Thyroid gland (tissue), 4 donors: ENCODE measurements around the gene ETV6. TPM values are rescaled to one million over a fixed set of nuclear protein-coding genes. Genes with fewer than 3 reads are reported as not detected.

Experiments used
- DNase-seq, 2 donors: peaks; one replicate each; pipeline ENCODE4 v3.0.0-alpha.2; 2019
- H3K27ac ChIP-seq, 3 donors: fragments of 200-600 bp; sonication (generic); 1 replicate in 2 of 3; 2 replicates in 1 of 3; pipeline ENCODE4 v1.5.1; 2016 to 2019; ENCODE audit warnings: mild to moderate bottlenecking in 1 of 3, moderate library complexity in 1 of 3
- H3K27me3 ChIP-seq: fragments of 200-600 bp; sonication (generic); one replicate; pipeline ENCODE4 v1.5.1; 2019
- H3K36me3 ChIP-seq, 2 donors: fragments of 200-600 bp; sonication (generic); one replicate each; pipeline ENCODE4 v1.5.1; 2016 to 2019
- H3K4me1 ChIP-seq, 2 donors: fragments of 200-600 bp; sonication (generic); one replicate each; pipeline ENCODE4 v1.5.1; 2017 to 2019
- H3K4me3 ChIP-seq, 3 donors: fragments of 200-600 bp; sonication (generic); replicated peaks in 1 of 3; 1 replicate in 2 of 3; 2 replicates in 1 of 3; pipeline ENCODE4 v1.5.1; 2016; ENCODE audit warnings: mild to moderate bottlenecking in 1 of 3
- H3K9me3 ChIP-seq: fragments of 200-600 bp; sonication (generic); one replicate; pipeline ENCODE4 v1.5.1; 2017
- POLR2A ChIP-seq, 2 donors: fragments of 450-650 bp; IDR thresholded peaks; one replicate each; pipeline ENCODE4 v1.6.1; 2017; ENCODE audit warnings: antibody characterized with exemption in 2 of 2, mild to moderate bottlenecking in 2 of 2, moderate library complexity in 1 of 2
- WGBS, 2 donors: methylation state at CpG; one replicate each; pipeline ENCODE4 v1.1.5; 2017; 5-methylcytosine and 5-hydroxymethylcytosine counted together
- intact Hi-C: fragments of 100-400 bp; cut with DNase I; formaldehyde crosslinking; loops from one replicate; pipeline ENCODE4 v1.15.1; 2023
- total RNA-seq, 4 donors: library from RNA; depleted of rRNA; stranded (reverse); fragments of >200 nt; gene quantifications; one replicate each; pipeline ENCODE4 v1.2.3, GENCODE V29; 2016
- TF ChIP-seq, protein P1 (sequence below), 6 experiments: fragments of 200-600 bp in 3 of 6; fragments of 450-650 bp in 3 of 6; sonication (generic) in 3 of 6; IDR thresholded peaks; one replicate each; pipeline ENCODE4 v1.5.1; 2016 to 2019; ENCODE audit warnings: antibody characterized with exemption in 6 of 6, mild to moderate bottlenecking in 2 of 6, inconsistent platforms in 1 of 6, moderate library complexity in 1 of 6

ETV6 gene
- total RNA-seq, 4 donors from 2014 or later, result 16.6 to 35.6 (median 17.2) TPM

DNA sequence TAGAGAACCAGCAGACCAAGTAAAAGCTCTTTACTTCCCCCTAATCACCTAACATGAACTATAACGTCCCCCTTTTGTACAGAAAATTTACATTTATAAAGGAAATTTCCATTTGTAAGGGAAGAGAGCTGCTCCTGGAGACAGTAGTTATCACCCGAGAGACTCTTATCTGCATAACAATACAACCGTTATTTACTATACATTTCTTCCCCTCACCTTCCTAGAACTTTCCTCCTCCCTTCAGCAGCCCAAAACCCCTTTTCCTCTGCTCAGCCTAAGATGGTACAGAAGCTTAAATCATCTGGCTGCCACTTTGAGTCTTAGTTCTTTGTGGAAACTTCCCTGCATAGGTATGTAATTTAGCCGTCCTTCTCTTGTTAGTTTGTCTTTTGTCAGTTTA is 40.4 kb upstream of the ETV6 start:
- Histone ChIP-seq H3K27me3 (no peaks in the 10 kb centered on the region), H3K27ac (no peak overlapping the region), H3K4me3 (no peak overlapping the region), H3K9me3 (no peaks in the 10 kb centered on the region), H3K36me3 (no peaks in the 10 kb centered on the region), H3K4me1 (peaks cover 4 to 7% of the 10 kb centered on the region in 2 donors)
- WGBS, 2 donors, result 83 to 88% methylated on average over 4 of the region's 4 CpGs
- no peak for DNase-seq
- TF ChIP-seq POLR2A (IDR thresholded peaks at IDR 0.05), result no peak
- TF ChIP-seq, protein P1, sequence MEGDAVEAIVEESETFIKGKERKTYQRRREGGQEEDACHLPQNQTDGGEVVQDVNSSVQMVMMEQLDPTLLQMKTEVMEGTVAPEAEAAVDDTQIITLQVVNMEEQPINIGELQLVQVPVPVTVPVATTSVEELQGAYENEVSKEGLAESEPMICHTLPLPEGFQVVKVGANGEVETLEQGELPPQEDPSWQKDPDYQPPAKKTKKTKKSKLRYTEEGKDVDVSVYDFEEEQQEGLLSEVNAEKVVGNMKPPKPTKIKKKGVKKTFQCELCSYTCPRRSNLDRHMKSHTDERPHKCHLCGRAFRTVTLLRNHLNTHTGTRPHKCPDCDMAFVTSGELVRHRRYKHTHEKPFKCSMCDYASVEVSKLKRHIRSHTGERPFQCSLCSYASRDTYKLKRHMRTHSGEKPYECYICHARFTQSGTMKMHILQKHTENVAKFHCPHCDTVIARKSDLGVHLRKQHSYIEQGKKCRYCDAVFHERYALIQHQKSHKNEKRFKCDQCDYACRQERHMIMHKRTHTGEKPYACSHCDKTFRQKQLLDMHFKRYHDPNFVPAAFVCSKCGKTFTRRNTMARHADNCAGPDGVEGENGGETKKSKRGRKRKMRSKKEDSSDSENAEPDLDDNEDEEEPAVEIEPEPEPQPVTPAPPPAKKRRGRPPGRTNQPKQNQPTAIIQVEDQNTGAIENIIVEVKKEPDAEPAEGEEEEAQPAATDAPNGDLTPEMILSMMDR (IDR thresholded peaks at IDR 0.05), result no peak
- intact Hi-C loops, result no loop called here

DNA sequence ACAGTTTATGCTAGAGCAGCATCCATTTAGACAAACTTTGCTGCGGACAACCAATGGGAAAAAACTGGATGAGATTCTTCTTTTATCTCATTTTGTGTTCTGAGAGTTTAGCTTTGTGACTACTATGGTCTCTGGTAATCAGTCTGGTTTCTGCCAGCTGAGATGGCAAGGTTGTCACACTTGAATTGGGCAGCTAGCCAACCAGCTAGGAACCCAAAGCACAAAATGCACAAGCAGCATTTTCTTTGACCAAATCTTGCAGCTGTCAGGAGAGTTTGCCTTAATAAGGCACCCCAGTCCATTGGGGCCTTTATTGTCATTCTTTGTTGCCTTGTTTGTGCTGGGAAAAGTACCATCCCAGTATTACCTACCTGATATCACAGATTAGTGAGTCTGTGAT is 34.0 kb upstream of the ETV6 start:
- H3K9me3 ChIP-seq, result no peaks in the 10 kb centered on the region
- H3K4me3 ChIP-seq, result no peak overlapping the region
- no peak overlapping the region for H3K27ac ChIP-seq
- H3K4me1 ChIP-seq, result no peaks in the 10 kb centered on the region
- intact Hi-C loops, result no loop called here
- no peaks in the 10 kb centered on the region for H3K27me3 ChIP-seq
- no peaks in the 10 kb centered on the region for H3K36me3 ChIP-seq
- TF ChIP-seq, protein P1 (IDR thresholded peaks at IDR 0.05), result no peak
- no peak for TF ChIP-seq POLR2A (IDR thresholded peaks at IDR 0.05)
- 90 to 96% methylated on average over 1 of the region's 1 CpG for WGBS, 2 donors
- peak; percentile 16 to 46 for DNase-seq

GRCh38 chr12:11618046-11618445 is 31.4 kb upstream of the ETV6 start:
- Histone ChIP-seq H3K36me3 (no peaks in the 10 kb centered on the region), H3K4me3 (no peak overlapping the region), H3K27me3 (no peaks in the 10 kb centered on the region), H3K9me3 (no peaks in the 10 kb centered on the region), H3K4me1 (no peaks in the 10 kb centered on the region), H3K27ac (no peak overlapping the region)
- DNase-seq, result no peak
- no peak for TF ChIP-seq POLR2A (IDR thresholded peaks at IDR 0.05)
- TF ChIP-seq, protein P1 (IDR thresholded peaks at IDR 0.05), result no peak
- intact Hi-C loops, result no loop called here

DNA sequence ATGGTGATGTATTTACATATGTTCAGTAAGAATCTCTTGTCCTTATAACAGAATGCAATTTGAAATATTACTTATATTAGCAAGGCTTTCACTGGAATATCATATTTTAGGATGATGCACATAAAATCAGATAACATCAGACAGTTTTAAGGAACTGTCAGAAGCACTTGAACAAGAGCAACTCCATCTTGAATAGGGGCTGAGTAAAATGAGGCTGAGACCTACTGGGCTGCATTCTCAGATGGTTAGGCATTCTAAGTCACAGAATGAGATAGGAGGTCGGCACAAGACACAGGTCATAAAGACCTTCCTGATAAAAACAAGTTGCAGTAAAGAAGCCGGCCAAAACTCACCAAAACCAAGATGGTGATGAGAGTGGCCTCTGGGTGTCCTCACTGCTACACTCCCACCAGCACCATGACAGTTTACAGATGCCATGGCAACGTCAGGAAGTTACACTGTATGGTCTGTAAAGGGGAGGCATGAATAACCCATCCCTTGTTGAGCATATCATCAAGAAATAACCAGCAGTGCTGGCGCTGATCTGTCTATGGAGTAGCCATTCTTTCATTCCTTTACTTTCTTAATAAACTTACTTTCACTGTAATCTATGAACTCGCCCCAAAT is 27.6 kb upstream of the ETV6 start:
- Histone ChIP-seq H3K4me3 (no peak overlapping the region), H3K27ac (no peak overlapping the region), H3K27me3 (no peaks in the 10 kb centered on the region), H3K36me3 (no peaks in the 10 kb centered on the region), H3K4me1 (no peaks in the 10 kb centered on the region), H3K9me3 (no peaks in the 10 kb centered on the region)
- intact Hi-C loops, result no loop called here
- no peak for TF ChIP-seq POLR2A (IDR thresholded peaks at IDR 0.05)
- TF ChIP-seq, protein P1 (IDR thresholded peaks at IDR 0.05), result peak in 1 of 6 experiments; percentile 22
- peak; percentile 2 to 8 for DNase-seq
- WGBS, 2 donors, result 75 to 76% methylated on average over 5 of the region's 5 CpGs

- H3K27ac ChIP-seq, result no peak overlapping the region
- H3K27me3 ChIP-seq, result no peaks in the 10 kb centered on the region
- no peak overlapping the region for H3K4me3 ChIP-seq
- TF ChIP-seq, protein P1 (IDR thresholded peaks at IDR 0.05), result no peak
- no peak for TF ChIP-seq POLR2A (IDR thresholded peaks at IDR 0.05)
- no peaks in the 10 kb centered on the region for H3K9me3 ChIP-seq
- intact Hi-C loops, result no loop called here
- H3K4me1 ChIP-seq, result no peaks in the 10 kb centered on the region
- no peaks in the 10 kb centered on the region for H3K36me3 ChIP-seq
- 81 to 82% methylated on average over 5 of the region's 5 CpGs for WGBS, 2 donors
- no peak for DNase-seq
Measured at GRCh38 chr12:11622876-11623281, 26.6 kb upstream of the ETV6 start.
